Measurements from ENCODE around the gene NKIRAS1. TPM values are rescaled to one million over a fixed set of nuclear protein-coding genes. Genes with fewer than 3 reads are reported as not detected.

Gene NKIRAS1
- total RNA-seq, 2 experiments from 2014 or later: 3.6 to 3.9 TPM

GRCh38 chr3:23937296-23937695 is 20.5 kb upstream of the NKIRAS1 start:
- H3K27me3 Mint-ChIP-seq: no peaks in the 10 kb centered on the region
- intact Hi-C loops (cut with micrococcal nuclease): no loop called here
- H3K9me3 Mint-ChIP-seq: no peaks in the 10 kb centered on the region
- no peak overlapping the region for H3K27ac Mint-ChIP-seq
- CTCF ChIA-PET: no interaction called here
- DNase-seq (no peak), ATAC-seq (no peak)
- H3K36me3 Mint-ChIP-seq (ENCODE audit: low read depth): no peaks in the 10 kb centered on the region
- no peaks in the 10 kb centered on the region for H3K4me1 Mint-ChIP-seq (ENCODE audit: low read depth)
- no peak overlapping the region for H3K4me3 Mint-ChIP-seq
- POLR2A ChIA-PET: interaction anchor here (1.2 to 3.8 kb wide), 2 partner anchors 18 to 20 kb away, joined by 3 to 20 read pairs; partner anchors contain the start of genes NKIRAS1 and RPL15
- TF ChIP-seq CTCF (IDR thresholded peaks at IDR 0.05): no peak

- POLR2A ChIA-PET: interaction anchor here (1.5 to 3.8 kb wide), 3 partner anchors 9 to 17 kb away, joined by 5 to 20 read pairs (median 10); partner anchors contain the start of genes NKIRAS1 and RPL15
- H3K27ac Mint-ChIP-seq: no peak overlapping the region
- no peak for TF ChIP-seq CTCF (IDR thresholded peaks at IDR 0.05)
- CTCF ChIA-PET: no interaction called here
- H3K9me3 Mint-ChIP-seq: no peaks in the 10 kb centered on the region
- no peak for DNase-seq
- H3K4me3 Mint-ChIP-seq: no peak overlapping the region
- no peak for ATAC-seq
- H3K36me3 Mint-ChIP-seq (ENCODE audit: low read depth): no peaks in the 10 kb centered on the region
- no peaks in the 10 kb centered on the region for H3K4me1 Mint-ChIP-seq (ENCODE audit: low read depth)
- H3K27me3 Mint-ChIP-seq: no peaks in the 10 kb centered on the region
- intact Hi-C loops (cut with micrococcal nuclease): no loop called here
Measured at GRCh38 chr3:23934253-23934652, 17.5 kb upstream of the NKIRAS1 start.

- H3K27ac Mint-ChIP-seq: no peak overlapping the region
- POLR2A ChIA-PET: interaction anchor here (7.1 kb wide), 1 partner anchor 15 kb away, joined by 60 read pairs; the partner anchor contains the start of genes NKIRAS1 and RPL15
- H3K4me3 Mint-ChIP-seq: no peak overlapping the region
- ATAC-seq: no peak
- no peaks in the 10 kb centered on the region for H3K9me3 Mint-ChIP-seq
- no peak for TF ChIP-seq CTCF (IDR thresholded peaks at IDR 0.05)
- intact Hi-C loops (cut with micrococcal nuclease): no loop called here
- DNase-seq: no peak
- H3K27me3 Mint-ChIP-seq: no peaks in the 10 kb centered on the region
- CTCF ChIA-PET: no interaction called here
- H3K4me1 Mint-ChIP-seq (ENCODE audit: low read depth): peaks cover 2% of the 10 kb centered on the region
- no peaks in the 10 kb centered on the region for H3K36me3 Mint-ChIP-seq (ENCODE audit: low read depth)
Measured at GRCh38 chr3:23932571-23932970, 15.8 kb upstream of the NKIRAS1 start.

- no peak overlapping the region for H3K4me3 Mint-ChIP-seq
Measured at GRCh38 chr3:23931597-23931996, 14.8 kb upstream of the NKIRAS1 start.

More at GRCh38 chr3:23931597-23931996, 14.8 kb upstream of the NKIRAS1 start:
- ATAC-seq: no peak
- Mint-ChIP-seq H3K27me3 (no peaks in the 10 kb centered on the region), H3K9me3 (no peaks in the 10 kb centered on the region), H3K27ac (no peak overlapping the region), H3K36me3 (ENCODE audit: low read depth) (no peaks in the 10 kb centered on the region), H3K4me1 (ENCODE audit: low read depth) (peaks cover 2% of the 10 kb centered on the region)
- ChIA-PET CTCF (no interaction called here), POLR2A (interaction anchor here (2.2 to 7.1 kb wide), 2 partner anchors 10 to 14 kb away, joined by 8 to 60 read pairs; partner anchors contain the start of genes NKIRAS1 and RPL15)
- no peak for DNase-seq
- TF ChIP-seq CTCF (IDR thresholded peaks at IDR 0.05): no peak
- intact Hi-C loops (cut with micrococcal nuclease): no loop called here
